Stimulated activated naive CD4-positive, alpha-beta T cell (primary cell): Measurements from ENCODE around the gene KCNQ1.

Experiments
- DNase-seq, 6 experiments: peaks; one replicate each; lab custom pipeline; 2025; lab: John Stamatoyannopoulos, UW

Gene KCNQ1

DNA sequence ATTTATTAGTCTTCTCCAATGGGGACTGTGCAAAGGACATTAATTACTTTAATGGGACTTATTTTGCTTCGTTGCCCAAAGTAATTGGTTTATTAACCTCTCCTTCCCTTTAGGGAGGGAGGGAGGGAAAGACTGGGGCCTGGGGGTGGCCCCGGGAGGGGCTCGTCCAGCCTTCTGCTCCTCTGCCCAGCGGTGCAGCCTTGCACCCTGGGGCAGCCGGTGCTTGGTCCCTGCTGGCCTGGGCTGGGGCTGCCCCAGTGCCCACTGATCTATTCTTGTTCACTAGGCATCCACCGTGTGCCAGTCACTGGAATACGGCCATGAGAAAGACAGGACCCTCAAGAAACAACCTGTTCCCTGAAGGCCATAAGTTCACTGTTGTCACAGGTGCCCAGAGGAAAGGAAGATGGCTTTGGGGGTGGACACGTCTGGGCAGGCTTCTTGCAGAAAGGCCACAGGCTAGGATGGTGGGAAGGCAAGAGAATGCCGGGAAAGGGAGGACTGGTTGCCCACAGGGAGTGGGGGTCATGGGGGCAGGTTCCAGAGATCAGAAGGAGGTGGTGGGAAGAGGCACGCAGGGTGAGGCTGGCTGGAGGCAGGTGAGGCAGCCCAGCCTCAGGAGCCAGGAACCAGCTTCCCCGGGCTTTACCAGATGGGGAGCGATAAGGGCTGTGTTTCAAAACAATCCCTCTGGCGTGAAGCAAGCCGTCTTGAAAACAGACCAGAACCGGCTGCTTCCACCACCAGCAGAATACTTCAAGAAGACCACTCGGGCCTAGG lies 302.6 kb downstream of the KCNQ1 start:
- no peak for DNase-seq

DNA sequence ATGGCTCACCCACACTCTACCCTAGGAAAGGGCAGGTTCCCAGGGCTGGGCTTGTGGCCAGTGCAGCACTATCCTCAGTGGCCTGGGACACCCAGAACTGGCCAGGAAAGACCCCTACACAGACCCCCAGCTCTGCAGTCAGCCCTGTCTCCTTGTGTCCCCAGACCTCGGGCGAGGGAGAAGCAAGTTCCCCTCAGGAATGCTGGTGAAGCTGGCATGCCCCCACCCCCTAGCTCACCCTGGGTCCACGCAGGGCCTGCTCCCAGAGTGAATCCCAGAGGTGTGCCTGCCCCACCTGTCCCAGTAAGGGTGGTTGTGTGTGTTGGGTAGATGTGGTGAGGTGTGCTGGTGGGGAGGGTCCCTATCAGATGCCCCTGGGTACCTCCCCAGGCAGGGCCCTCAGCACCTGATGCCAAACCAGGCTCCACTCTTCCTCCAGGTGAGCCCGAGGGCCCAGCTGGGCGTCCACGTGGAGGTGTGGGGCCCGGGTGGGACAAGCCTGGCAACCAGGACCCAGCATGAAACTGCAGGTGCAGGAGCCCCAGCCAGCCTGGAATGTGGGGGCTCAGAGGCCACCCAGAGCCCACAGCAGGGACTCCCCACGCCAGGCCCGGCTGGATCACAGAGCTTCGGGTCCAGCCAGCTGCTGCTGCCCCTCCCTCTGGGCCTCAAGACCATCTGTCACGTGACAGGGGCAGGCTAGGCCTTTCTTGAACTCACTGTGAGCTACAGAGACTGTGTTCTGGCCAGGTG lies 303.4 kb downstream of the KCNQ1 start:
- no peak for DNase-seq

DNA sequence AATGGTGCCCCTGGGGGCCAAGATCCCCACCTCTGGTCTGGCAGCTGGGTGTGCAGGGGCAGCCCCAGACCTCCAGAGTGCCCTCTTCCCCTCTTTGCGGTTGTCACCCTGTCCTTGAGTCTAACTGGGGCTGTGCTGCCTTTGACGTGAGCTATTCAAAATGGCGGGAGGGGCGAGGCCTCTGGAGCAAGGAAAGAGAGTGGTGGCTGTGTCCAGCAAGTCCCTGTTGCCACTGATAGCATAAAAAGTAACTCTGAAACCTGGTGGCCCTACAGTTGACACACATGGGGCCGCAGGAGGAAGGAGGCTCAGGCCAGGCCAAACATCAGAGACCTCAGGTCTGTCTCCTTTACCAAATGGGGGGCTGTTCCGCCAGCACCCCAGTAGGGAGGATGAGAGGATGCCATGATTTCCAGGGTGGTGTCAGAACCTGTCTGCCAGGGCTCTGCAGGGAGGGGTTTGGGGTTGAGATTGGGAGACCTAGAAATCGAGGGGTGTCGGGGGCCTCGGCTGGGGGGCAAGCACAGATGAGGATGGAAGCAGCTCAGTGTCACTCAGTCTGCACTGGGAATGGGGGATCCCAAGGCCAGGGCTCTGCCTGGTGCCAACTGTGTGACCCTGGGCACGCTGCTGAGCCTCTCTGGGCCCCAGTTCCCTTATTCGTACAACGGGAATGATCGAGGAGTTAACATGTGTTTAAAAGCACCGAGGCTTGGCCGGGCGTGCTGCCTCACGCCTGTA lies 304.2 kb downstream of the KCNQ1 start:
- no peak for DNase-seq

DNA sequence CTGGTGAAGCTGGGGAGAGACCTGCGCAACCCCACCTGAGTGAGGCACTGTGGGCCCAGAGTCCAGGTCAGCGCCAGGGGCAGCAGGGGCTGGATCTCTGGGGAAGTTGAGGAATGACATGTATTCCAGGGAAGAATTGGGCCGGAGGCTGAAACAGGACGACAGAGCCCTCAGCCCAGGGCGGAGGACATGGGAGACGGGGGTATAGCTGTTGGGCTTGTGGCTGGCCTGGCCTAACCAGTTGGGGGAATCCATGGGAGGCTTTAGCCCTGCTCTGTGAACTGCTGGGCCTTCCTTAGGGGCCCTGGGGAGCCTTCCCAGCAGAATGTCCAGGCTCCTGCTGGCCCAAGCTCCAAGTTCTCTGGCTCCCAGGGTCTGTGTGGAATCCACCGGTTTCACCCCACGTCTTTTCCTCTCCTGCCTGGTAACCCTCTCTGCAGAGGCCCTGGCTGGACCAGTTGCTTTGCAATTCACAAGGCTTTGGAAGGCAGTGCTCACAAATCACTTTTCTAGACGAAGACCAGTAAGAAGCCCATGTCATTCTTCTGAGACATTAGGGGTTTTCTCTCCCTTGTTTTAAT lies 305.4 kb downstream of the KCNQ1 start:
- DNase-seq, result no peak

DNA sequence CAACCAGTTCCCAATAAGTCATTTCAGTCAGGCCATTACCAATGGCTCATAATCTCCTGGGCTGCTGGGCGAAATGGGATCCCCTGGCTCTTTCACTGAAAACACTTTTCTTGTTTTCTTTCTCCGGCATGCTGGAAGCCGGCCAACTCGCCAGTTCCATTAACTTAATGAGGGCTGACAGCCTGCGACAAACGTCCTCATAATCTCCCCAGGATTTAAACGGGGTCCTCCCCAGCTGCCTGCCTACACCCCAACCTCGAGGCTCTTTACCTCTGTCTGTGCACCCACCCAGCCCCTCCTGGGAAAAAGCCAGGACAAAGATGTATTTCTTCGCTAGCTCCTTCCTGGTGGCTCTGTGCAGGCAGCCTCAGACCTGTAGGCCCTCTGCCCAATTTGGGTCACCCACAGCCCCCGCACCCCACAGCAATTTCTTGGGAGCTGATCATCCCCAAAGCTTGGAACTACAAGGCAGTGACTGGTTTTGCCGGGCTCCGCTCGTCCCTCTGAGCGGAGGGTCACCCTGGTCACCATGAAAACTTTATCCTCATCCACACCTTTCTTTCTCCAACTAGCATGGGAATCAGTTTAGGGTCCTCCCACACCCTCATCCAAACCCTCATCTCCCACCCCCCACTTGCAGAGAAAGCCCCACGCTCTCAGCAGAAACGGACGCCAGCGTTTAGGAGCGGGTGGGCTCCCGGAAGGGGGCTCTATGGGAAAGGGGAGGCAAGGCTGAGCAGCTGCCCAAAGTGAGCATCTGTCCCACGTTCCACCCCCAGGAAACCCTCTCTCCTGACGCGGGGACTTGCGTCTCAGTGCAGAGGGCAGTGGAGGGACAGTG lies 306.1 kb downstream of the KCNQ1 start:
- no peak for DNase-seq

DNA sequence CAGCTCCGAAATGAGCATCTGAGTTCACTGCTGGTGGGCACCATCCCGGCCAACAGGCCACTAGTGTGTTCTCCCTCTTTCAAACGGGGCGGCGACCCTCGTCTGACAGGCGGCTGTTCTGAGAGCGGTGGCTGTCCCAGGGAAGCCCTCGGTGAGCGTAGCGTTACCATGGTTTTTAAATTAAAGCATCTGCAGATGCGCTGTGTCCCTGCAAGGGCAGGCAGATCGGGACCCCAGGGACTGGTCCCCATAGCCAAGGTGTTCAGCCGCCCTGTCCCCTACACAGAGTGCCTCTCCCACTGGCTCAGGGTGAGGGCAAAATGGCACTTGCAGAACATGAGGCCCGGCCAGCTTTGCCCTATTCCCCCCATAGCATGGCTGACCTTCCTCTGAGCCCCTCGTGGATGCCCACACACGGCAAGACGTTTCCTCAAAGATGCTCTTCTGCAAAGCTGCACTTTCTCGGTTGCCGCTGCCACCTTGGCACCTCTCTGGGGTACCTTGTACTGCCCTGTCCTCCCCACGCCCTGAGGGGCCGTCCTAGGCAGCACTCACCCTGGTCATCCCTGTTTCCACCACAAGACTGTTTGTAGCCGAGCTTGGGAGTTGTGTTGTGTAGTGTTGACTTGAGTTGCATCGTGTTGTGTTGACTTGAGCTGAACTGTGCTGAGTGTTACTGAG lies 306.9 kb downstream of the KCNQ1 start:
- no peak for DNase-seq

DNA sequence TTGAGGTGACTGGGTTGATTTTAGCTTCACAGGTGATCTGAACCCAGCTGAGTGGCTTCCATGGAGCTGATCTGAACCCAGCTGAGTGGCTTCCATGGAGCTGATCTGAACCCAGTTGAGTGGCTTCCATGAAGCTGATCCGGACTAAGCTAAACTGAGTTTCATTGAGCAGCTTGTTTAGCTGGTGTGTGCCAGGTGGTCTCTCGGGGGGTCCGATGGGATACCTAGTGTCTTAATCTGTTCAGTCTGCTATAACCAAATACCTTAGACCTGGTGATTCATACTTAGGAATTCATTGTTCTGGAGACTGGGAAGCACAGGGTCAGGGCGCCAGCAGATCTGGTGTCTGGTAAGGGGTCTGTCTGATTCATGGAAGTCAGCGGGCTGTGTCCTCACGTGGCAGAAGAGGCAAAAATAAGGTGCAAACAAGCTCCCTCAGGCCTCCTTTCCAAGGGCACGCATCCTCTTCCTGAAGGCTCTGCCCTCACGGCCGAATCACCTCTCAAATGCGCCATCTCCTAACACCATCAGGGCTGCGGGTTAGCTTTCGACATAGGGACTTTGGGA lies 307.5 kb downstream of the KCNQ1 start:
- no peak for DNase-seq

DNA sequence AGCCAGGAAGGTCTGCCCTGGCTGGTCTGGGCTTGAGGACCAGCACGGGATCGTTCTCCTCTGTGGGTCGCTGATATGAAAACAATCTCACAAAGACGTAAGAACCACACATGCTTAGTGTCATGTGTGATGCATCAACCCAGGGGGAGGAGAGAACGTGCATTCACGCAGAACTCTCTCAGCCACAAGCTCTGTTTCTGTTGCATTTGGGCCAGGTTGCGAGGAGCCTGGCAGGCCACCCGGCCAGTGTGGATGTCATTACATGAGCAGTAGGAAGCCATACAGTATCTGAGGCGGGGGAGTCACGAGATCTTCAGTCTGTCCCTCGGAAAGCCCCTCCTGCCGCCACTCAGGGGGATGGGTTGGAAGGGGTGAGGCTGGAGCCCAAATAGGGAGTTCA lies 308.1 kb downstream of the KCNQ1 start:
- DNase-seq, result no peak

DNA sequence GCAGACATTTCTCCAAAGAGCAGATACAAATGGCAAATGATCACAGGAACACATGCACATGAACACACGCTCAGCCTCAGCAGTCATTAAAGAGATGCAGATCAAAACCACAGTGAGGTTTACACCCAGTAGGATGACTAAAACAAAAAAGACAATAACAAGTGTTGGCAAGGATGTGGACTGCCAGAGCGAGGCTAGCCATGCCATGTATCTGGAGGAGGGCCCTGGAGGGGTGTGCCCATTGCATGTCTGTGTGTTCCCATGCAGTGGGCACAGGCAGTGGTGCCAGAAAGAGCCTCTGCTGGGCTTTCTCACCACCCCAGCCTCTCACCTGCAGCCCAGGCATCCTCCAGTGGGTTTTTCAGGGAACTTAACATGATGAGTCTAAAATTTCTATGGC lies 309.2 kb downstream of the KCNQ1 start:
- DNase-seq, result no peak

DNA sequence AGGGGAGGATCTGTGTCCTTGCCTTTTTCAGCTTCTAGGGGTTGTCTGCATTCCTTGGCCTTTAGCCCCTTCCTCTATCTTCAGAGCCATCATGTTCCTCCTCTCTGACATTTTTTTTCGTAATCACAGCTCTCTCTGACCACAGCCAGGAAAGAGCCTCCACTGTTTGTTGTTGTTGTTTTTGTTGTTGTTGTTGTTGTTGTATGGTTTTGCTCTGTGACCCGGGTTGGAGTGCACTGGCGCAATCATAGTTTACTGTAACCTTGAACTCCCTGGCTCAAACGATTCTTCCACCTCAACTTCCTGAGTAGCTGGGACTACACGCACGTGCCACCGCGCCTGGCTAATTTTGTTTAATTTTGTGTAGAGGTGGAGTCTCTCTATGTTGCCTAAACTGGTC lies 310.3 kb downstream of the KCNQ1 start:
- DNase-seq, result no peak

DNA sequence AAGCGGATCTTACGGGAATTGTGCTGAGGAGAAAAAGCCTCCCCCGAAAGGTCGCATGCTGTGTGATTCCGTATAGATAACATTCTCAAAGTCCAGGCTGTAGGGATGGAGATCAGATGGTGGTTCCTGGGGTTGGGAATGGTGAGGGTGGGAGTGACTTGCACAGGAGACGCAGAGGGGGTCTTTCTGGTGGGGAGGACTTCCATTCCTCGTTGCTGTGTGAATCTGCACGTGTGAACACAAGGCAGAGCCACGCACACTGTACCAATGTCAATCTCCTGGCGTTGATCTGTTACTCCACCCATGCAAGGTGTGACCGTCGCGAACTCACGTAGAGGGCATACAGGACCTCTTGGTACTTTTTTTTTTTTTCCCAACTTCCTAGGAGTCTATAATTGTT lies 313.9 kb downstream of the KCNQ1 start:
- no peak for DNase-seq

DNA sequence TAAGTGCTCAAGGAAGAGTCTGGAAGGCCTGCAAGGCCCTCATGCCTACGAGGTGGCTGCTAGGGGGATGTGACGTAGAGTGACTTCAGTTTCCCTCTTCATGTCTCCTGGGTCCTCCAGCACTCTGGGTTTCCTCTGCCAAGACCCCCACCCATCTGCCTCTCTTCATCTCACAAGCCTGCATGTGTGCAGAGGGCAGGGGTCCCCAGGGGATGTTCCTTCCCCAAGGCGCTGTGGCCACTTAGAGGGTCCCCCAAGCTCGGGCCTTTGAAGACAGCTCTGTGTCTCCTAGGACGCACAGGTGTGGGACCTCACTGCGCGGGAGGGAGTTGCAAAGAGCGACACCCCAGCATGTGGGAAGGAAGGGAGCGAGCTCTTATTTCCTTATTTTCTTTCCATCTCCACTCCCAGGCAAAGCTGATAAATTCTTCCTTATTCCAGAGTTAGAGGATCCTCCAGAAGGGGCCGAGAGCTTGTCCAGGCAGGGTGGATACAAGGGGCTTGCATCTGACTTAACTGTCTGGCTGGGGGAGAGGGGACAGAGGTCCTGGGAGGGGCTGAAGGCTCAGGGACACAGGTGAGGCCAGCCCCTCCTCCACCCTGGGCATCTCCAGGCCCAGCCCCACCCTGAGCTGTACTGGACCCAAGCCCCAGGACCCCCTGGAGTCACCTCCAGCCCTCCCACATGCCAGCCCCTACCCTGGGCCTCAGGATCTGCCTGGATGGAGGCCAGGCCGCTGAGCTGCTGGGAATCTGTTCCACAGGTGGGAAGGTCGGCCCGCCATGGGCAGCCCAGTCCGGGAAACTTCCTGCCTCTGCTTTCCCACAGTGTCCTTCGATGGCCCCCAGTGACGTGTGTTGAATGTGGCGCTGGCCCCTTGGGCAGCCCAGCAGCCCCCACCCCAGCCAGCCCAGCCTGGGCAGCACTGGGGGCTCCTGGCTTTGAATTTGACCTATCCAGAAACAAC lies 314.7 kb downstream of the KCNQ1 start:
- no peak for DNase-seq

DNA sequence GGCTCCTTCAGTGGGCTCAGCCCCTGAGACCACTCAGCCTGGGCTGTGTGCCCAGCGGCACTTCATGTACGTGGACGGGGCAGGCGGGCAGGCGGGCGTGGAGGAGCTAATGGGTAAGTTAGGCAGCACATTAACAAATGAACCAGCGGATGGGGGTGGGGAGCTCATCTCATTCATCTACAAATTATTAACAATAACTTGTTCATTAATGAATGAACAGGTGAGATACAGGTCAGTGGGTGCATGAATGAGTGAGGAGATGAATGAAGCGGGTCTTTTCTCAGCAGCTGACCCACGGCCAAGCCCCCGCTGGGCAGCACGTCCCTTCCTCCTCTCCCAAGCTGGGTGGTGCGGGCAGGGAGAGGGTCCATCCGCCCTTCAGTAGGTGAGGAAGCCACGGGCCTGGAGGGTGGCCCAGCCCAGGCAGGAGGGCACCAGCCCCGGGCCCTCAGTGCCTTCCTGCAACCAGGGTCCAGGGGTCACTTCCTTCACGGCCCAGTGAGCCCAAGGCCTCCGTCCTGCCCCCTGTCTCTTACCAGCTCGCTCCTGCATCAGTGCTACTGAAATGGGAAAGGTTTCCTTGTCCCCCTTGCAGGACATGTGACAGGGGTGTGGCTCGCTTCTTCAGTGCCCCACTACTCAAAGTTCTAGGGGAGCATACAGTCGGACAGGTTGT lies 315.5 kb downstream of the KCNQ1 start:
- no peak for DNase-seq

DNA sequence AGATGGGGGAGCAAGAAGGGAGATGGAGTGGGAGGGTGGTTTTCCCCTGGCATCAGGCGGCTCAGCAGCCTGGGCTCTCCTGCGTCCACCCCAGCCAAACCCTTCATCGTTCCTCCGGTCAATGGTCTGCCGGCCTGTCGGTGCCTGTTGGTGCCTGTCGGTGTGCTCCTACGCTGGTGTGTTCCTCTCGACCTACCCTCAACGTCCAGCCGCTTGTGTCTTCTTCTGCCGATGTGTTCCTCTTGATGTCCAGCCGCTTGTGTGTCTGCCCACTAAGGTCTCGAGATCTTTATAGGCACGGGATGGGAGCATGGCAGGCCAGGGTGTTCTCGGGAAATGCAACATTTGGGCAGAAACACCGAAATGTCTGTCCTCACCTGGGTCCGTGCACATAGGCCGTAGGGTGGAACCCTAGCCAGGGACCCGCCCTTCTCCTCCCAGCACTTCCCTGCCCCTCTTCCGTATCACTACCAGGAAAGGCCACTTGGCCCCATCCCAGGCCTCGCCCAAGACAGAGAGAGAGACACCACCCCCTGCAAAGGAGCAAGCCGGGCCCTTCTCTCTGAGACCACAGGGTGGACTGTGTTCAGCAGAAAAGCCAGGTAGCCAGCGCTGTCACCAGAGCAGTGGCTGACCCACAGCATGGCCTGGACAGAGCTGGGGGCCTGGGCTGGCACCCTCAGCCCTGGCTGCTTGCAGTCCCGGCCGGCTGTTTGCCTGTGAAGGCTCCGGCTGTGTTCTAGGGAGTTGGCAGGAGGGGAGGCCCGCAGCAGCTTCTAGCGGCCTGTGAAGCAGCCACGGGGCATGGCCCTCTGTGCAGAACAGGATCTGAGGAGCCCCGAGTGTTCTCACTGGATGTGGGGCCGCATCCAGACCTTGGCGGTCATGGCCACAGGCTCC lies 316.6 kb downstream of the KCNQ1 start:
- no peak for DNase-seq

DNA sequence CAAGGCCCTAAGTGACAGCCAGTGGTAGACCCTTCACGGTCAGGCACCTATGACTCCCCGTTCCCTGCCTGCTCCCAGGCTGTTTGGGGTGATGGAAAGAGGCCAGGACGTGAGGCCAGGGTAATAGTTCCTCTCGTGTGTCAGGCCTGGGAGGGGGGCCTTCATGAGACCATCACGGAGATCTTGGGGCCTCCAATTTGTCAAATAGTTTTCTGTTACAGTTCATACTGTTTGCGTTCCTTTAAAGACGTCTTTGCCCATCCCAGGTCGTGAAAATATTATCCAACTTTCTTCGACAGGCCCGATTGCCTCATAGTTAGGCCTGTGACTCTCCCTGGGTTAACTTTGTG lies 317.2 kb downstream of the KCNQ1 start:
- no peak for DNase-seq

DNA sequence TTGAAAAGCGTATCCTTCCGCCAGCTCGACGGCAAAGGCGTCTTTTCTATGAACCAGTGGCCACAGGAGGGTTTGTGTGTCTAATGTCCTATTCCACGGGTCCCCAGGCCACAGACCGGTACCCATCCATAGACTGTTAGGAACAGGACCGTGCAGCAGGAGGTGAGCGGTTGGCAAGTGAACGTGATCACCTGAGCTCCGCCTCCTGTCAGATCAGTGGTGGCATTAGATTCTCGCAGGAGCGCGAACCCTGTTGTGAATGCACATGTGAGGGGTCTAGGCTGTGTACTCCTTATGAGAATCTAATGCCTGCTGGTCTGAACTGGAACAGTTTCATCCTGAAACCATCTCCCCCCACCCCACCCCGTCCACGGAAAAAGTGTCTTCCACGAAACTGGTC lies 317.6 kb downstream of the KCNQ1 start:
- no peak for DNase-seq

DNA sequence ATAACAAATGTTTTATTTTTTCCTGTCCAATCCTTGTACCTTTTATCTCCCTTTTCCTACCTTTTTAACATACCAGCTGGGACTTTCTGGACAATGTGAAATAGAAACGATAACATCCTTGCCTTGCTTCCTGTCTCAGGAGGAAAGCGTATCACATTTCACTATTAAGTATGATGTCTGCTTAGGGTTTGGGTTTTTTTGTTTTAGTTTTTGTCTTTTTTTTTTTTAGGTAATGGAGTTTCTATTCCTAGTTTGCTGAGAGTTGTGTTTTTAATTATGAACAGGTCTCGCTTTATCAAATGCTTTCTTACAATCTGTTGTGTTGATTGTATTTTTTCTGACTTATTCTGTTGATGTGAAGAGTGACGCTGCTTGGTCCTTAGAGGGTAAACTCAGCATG lies 319.2 kb downstream of the KCNQ1 start:
- DNase-seq, result no peak

DNA sequence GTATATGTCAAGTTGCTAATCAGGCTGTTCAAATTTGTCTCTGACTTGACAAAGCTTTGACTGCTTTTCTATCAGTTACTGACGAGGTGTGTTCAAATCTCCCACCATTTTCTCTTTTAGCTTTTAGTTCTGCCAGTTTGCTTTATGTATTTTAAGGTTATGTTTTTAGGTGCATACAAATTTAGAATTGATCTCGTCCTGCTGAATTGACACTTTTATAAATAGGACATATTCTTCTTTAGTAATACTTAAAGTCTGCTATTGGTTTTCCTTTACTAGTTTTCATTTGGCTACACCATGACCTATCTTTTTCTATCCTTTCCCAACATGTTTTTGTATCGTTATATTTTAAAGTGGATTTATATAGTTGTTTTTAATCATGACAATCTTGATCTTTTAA lies 320.7 kb downstream of the KCNQ1 start:
- DNase-seq, result no peak
